ENCODE results near the gene CSAD.

DNA sequence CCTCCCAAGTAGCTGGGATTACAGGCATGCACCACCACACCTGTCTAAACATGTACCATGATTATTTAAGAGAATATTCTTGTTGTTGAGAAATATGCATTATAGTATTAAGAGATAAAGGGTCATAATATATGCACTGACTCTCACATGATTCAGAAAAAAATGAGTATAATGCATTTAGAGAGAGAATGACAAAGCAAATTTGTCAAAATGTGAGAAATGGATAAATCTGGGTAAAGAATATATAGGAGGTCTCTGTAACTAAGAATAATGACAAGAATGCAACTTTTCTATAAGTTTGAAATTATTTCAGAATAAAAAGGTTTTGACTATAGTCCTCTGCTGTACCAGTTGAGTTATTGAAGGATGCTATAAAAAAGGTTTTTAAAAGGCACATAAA, 28.3 kb downstream of the CSAD start:
- TF ChIP-seq, protein P1, sequence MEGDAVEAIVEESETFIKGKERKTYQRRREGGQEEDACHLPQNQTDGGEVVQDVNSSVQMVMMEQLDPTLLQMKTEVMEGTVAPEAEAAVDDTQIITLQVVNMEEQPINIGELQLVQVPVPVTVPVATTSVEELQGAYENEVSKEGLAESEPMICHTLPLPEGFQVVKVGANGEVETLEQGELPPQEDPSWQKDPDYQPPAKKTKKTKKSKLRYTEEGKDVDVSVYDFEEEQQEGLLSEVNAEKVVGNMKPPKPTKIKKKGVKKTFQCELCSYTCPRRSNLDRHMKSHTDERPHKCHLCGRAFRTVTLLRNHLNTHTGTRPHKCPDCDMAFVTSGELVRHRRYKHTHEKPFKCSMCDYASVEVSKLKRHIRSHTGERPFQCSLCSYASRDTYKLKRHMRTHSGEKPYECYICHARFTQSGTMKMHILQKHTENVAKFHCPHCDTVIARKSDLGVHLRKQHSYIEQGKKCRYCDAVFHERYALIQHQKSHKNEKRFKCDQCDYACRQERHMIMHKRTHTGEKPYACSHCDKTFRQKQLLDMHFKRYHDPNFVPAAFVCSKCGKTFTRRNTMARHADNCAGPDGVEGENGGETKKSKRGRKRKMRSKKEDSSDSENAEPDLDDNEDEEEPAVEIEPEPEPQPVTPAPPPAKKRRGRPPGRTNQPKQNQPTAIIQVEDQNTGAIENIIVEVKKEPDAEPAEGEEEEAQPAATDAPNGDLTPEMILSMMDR (IDR thresholded peaks at IDR 0.05): no peak
- TF ChIP-seq POLR2A (IDR thresholded peaks at IDR 0.05): no peak

Data from uterus (tissue), 2 donors.